ENCODE measurements around the gene PTPRCAP.

PTPRCAP gene

GRCh38 chr11:67398661-67399563 lies 38.6 kb downstream of the PTPRCAP start:
- in situ Hi-C loops (cut with HindIII; ENCODE audit: low sequenced_read_pairs) = no loop called here

- in situ Hi-C loops (cut with HindIII; ENCODE audit: low sequenced_read_pairs) = no loop called here
Measured at GRCh38 chr11:67397986-67398660, 39.4 kb downstream of the PTPRCAP start.

GRCh38 chr11:67397536-67397935 lies 39.9 kb downstream of the PTPRCAP start:
- in situ Hi-C loops (cut with HindIII; ENCODE audit: low sequenced_read_pairs) = no loop called here

- in situ Hi-C loops (cut with HindIII; ENCODE audit: low sequenced_read_pairs) = no loop called here
Measured at GRCh38 chr11:67396587-67397389, 40.7 kb downstream of the PTPRCAP start.

- in situ Hi-C loops (cut with HindIII; ENCODE audit: low sequenced_read_pairs) = no loop called here
Measured at GRCh38 chr11:67396259-67396581, 41.3 kb downstream of the PTPRCAP start.

GRCh38 chr11:67395555-67396258 lies 41.8 kb downstream of the PTPRCAP start:
- in situ Hi-C loops (cut with HindIII; ENCODE audit: low sequenced_read_pairs) = no loop called here

- in situ Hi-C loops (cut with HindIII; ENCODE audit: low sequenced_read_pairs) = no loop called here
Measured at GRCh38 chr11:67393990-67394389, 43.5 kb downstream of the PTPRCAP start.

GRCh38 chr11:67393437-67393836 lies 44.0 kb downstream of the PTPRCAP start:
- in situ Hi-C loops (cut with HindIII; ENCODE audit: low sequenced_read_pairs) = no loop called here

- in situ Hi-C loops (cut with HindIII; ENCODE audit: low sequenced_read_pairs) = no loop called here
Measured at GRCh38 chr11:67392183-67392715, 45.2 kb downstream of the PTPRCAP start.

- in situ Hi-C loops (cut with HindIII; ENCODE audit: low sequenced_read_pairs) = no loop called here
Measured at GRCh38 chr11:67391304-67392182, 45.9 kb downstream of the PTPRCAP start, which contains the start of gene RAD9A. Gene RAD9A, plus strand, starts transcription at chr11:67391986. Its CDS starts 59 bp downstream, at chr11:67392045.

- in situ Hi-C loops (cut with HindIII; ENCODE audit: low sequenced_read_pairs) = no loop called here
Measured at GRCh38 chr11:67390947-67391303, 46.6 kb downstream of the PTPRCAP start.

- in situ Hi-C loops (cut with HindIII; ENCODE audit: low sequenced_read_pairs) = no loop called here
Measured at GRCh38 chr11:67389477-67389876, 48.0 kb downstream of the PTPRCAP start.

GRCh38 chr11:67387518-67387917 lies 50.0 kb downstream of the PTPRCAP start:
- in situ Hi-C loops (cut with HindIII; ENCODE audit: low sequenced_read_pairs) = no loop called here

- in situ Hi-C loops (cut with HindIII; ENCODE audit: low sequenced_read_pairs) = no loop called here
Measured at GRCh38 chr11:67387069-67387468, 50.4 kb downstream of the PTPRCAP start.

All from DLD1 (cell line).